Head of caudate nucleus (tissue), 42 donors: Measurements from ENCODE around the gene LMOD2.

ENCODE experiments used
- DNase-seq, 42 donors: peaks; one replicate each; pipeline versions ENCODE4 v3.0.0 to v3.0.0-alpha.2; 2020 to 2021; ENCODE audit warnings: mixed read lengths in 7 of 42
- intact Hi-C: fragments of 100-400 bp; cut with DNase I; formaldehyde crosslinking; loops from one replicate; pipeline ENCODE4 v1.15.0; 2022

LMOD2 gene

GRCh38 chr7:123663200-123663599 is 7.5 kb downstream of the LMOD2 start:
- no peak for DNase-seq

GRCh38 chr7:123665157-123665556 is 9.5 kb downstream of the LMOD2 start:
- intact Hi-C loops = no loop called here

More at GRCh38 chr7:123663200-123663599, 7.5 kb downstream of the LMOD2 start:
- intact Hi-C loops = no loop called here

DNA sequence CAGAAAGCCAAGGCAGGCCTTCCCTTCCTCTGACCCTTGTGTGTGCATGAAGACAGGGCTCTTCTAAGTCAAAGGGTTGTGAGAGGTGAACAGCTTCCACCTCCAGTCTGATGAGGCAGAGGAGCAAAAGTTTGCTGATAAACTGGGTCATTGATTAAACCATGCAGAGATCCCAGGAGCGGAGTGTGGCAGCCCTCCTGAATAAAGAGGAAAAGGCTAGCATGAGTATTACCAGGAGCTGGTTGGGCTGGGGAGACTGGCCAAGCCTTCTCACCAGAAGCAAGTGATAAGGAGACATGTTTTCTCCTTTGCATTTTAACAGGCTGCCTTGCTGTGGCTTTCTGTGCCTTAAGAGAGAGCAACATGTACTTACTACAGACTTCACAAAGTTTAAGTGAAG is 10.2 kb downstream of the LMOD2 start:
- intact Hi-C loops = no loop called here
- DNase-seq = no peak

More at GRCh38 chr7:123665157-123665556, 9.5 kb downstream of the LMOD2 start:
- no peak for DNase-seq

GRCh38 chr7:123666492-123666891 is 10.8 kb downstream of the LMOD2 start:
- intact Hi-C loops = no loop called here
- no peak for DNase-seq

GRCh38 chr7:123669485-123669884 is 13.8 kb downstream of the LMOD2 start:
- no peak for DNase-seq
- intact Hi-C loops = no loop called here

GRCh38 chr7:123673137-123673732 is 17.6 kb downstream of the LMOD2 start:
- intact Hi-C loops = no loop called here
- DNase-seq = no peak

DNA sequence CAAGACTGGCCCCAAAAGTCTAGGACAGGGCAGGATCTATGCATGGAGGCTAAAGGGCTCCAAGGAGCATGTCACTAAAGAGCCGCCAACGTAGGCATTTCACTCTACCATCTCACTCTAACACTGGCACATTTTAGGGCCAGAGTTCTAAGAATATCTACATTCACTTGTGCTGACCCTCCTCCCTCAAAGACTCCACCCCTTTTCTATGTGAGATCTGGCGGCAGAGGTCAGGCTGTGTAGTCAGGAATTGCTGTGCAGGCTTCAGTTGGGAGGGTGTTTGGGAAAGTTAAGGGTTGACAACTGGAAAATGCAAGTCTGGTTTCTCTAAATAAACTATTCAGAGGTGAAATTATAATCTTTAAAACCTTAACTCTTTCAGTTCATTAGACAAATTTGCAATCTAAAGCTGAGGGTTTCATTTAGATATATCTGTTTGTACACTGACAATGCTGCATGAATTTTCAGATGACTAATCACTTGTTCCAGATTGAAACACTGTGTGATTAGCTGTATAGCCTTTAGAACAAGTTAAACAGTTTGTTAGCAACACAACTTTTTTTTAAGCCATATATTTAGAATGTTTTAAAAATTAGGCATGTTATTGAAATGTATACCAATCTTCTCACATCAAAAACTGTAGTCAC is 18.2 kb downstream of the LMOD2 start:
- no peak for DNase-seq
- intact Hi-C loops = no loop called here

GRCh38 chr7:123674399-123675180 is 18.9 kb downstream of the LMOD2 start:
- no peak for DNase-seq
- intact Hi-C loops = no loop called here

DNA sequence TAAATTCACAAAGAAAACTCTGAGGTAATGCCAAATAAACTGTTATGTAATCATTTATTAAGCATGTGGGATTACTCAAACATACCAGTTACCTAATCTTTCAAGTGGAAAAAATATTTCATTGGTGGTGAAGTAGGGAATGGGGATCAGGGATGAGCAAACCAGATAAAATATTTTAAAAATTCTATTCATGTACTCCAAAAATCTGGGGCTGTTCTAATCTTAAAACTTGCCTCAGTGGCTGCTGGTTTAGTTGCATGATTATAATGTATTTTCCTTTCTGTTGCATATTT is 19.5 kb downstream of the LMOD2 start:
- intact Hi-C loops = no loop called here
- DNase-seq = no peak

DNA sequence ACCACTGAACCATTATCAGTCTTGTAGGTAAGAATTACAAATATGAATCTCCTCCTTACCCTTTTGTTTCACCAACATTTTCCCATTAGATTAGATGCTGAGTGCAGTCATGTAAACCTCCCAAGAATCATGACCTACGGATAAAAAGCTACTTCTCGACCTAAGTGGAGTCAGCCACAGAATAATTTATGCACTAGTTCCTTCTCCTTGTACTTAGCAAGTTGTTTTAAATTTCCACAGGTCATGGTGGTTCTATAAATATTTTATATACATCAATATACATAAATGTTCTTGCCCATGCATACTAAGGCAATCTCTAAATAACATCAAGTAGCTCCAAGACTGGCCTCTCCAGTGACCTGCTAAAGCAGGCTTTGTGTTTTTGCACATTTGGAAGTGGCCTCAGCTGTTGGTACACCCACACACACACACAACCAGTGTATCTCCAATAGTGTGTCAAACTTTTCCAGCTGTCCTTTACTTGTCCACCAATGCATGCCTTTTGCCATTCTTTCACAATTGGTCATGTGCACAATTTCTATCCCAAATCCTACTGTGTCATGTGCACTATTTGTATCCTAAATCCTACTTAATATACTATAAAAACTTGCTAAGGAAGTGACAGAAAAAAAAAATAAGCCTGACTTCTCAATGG is 21.5 kb downstream of the LMOD2 start:
- intact Hi-C loops = no loop called here
- no peak for DNase-seq

DNA sequence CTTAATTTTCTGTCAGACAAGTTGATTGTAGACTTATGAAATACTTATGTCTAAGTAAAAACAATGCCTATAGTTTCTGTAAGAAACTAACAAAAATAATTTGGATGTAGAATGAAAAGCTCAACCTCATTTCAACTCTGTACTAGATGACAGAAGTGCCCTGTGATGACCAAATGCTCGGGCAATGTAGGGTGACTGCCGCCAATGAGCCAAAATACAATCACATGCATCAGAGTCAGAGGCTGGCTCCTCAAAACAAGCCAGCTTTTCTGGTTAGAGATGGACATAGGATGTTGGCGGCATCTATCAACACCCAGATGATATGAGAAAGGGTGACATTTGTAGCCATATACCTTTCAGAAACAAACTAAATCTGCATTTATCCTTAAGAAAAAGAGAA is 23.9 kb downstream of the LMOD2 start:
- DNase-seq = no peak
- intact Hi-C loops = loop anchor here (5.0 kb wide), 1 partner anchor 188 kb away; no protein-coding TSS in a partner anchor

- intact Hi-C loops = loop anchor here (5.0 kb wide), 1 partner anchor 187 kb away; no protein-coding TSS in a partner anchor
These were observed 24.9 kb downstream of the LMOD2 start for GRCh38 chr7:123680580-123680979.

DNA sequence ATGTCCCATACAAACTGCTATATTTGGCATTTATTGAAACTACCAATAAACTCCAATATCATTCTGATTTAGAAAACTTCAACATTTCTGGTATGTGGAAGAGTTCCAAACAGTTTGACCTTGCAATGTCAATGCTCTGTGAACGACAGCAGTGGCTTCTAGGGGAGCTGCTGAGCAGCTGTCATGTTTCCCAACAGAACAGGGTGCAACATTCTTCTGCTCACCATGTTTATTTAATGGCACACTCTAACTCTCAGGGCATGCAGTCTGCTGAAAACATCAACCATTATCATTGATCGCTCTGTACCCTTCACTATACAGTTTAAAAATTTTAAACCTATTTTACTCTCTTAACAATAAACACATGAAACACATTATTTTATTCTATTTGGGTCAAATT is 25.9 kb downstream of the LMOD2 start:
- intact Hi-C loops = loop anchor here (5.0 kb wide), 1 partner anchor 186 kb away; no protein-coding TSS in a partner anchor
- no peak for DNase-seq

More at GRCh38 chr7:123680580-123680979, 24.9 kb downstream of the LMOD2 start:
- DNase-seq = no peak

DNA sequence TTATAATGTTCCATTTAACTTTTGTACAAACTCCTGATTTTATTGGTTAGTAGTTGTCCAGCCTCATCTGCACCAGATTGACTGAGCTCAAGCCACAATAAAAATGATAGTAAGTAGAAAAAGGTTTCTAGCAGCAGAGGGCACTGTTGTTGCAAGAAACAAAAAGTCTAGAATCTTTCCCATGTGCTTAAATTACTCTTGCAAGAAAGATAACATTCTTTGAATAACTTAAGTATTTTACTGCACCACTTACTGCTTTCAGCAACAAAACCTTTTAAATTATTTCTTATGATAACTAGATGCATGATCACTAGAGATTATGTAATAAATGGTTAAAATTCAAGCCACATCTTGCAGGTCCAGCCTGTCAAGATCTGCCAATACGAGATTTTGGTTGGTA is 27.0 kb downstream of the LMOD2 start:
- intact Hi-C loops = loop anchor here (5.0 kb wide), 1 partner anchor 185 kb away; no protein-coding TSS in a partner anchor
- DNase-seq = peak in 7 of 42 donors; percentile 8 to 56 (median 19)

DNA sequence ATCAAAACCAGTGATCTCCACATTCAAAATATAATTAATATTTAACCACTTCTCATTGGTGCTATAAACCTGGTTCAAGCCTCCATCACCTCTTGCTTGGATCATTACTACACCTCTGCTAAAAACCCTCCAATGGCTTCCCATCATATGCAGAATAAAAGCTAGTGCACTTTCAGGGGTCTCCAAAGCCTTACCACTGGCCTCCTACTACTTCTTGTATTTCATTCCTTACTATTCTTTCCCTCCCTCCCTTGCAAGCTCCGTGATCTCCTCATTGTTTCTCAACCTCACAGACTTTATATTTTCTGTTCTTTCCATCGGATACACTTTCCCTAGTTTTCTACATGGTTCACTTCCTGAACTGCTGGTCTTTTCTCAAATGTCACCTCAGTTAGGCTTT is 31.5 kb downstream of the LMOD2 start:
- DNase-seq = no peak
- intact Hi-C loops = no loop called here

GRCh38 chr7:123687727-123688126 is 32.1 kb downstream of the LMOD2 start:
- DNase-seq = no peak
- intact Hi-C loops = no loop called here

DNA sequence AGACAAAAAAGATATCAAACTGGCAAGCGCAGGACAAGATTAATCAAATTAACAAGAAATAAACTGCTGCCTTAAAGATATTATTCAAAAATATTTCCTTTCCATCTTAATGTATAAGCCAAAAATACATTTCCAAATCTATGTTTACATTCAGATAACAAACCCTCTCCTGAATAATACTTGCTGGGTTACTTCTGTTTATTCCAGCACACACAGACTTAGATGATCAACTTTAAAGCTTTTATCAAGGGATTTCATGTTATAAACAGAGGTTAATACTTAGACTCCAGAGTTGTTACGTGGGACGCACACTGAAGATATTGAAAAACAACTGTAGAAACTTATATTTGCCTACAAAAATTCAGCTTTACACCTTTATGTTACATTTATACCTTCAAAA is 33.6 kb downstream of the LMOD2 start:
- intact Hi-C loops = no loop called here
- DNase-seq = no peak

DNA sequence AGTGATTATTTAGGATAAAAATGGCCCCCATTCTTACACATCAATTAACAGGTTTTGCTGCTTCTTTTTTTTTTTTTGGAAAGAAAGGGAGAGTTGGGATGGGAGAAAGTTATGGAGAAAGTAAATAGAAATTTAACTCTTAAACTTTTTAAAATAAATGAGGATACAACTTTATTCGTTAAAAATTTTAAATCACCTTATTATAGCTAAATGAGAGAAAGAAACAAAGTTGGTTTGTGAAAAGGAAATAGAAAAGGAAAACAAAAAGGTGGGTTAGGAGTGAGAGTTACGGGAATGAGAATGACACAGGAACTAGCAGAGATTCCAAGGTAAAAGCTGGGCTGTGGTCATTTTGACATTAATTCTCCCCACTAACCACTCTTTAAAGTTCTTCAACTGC is 34.9 kb downstream of the LMOD2 start:
- intact Hi-C loops = no loop called here
- DNase-seq = no peak

DNA sequence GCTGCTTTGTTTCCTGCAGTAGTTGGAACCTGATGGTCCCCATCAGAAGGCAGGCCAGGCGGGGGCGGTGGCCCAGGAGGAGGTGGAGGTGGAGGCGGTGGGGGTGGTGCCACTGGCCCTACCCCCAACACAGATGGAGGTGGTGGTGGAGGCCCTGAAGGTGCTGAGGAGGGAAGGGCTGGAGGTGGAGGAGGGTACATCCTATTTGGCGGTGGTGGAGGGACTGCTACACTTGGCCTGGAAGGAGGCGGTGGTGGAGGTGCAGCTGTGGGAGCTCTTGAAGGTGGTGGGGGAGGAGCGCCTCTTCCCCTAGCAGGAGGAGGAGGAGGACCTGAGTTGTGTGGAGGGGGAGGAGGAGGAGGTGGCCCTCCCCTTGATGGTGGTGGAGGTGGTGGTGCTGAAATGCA is 36.8 kb downstream of the LMOD2 start:
- DNase-seq = no peak
- intact Hi-C loops = no loop called here
